ENCODE results near the gene PCA3.

DNA sequence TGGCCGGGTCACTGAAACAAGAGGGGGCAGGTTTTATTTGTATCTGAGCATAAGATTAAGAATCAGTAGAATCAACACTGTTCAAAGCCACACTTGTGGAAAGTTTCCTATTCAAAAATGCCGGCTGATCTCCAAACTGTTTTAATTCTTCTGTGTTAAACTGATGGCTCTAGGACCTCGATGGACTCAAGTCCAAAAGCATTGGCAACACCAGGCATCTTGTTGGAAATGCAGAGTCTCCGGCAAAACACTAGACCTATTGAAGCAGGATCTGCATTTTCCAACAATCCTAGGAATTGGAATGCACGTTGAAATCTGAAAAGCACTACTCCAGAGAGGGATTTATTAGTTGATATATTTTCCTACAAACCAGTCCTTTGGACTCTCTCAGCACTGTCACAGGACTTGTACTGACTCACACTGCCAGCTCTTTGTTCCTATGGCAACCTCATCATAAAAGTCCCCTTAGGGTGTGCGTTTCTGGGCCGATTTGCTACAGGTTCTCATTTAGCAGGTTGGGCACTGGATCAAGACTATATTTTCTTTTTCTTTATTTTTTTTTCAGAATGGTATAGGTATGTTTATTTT is 48.1 kb upstream of the PCA3 start:
- TF ChIP-seq, protein P1, sequence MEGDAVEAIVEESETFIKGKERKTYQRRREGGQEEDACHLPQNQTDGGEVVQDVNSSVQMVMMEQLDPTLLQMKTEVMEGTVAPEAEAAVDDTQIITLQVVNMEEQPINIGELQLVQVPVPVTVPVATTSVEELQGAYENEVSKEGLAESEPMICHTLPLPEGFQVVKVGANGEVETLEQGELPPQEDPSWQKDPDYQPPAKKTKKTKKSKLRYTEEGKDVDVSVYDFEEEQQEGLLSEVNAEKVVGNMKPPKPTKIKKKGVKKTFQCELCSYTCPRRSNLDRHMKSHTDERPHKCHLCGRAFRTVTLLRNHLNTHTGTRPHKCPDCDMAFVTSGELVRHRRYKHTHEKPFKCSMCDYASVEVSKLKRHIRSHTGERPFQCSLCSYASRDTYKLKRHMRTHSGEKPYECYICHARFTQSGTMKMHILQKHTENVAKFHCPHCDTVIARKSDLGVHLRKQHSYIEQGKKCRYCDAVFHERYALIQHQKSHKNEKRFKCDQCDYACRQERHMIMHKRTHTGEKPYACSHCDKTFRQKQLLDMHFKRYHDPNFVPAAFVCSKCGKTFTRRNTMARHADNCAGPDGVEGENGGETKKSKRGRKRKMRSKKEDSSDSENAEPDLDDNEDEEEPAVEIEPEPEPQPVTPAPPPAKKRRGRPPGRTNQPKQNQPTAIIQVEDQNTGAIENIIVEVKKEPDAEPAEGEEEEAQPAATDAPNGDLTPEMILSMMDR (IDR thresholded peaks at IDR 0.05 in 2 of 3, conservative IDR thresholded peaks at IDR 0.05 in 1 of 3; ENCODE audit: borderline replicate concordance in 1 of 3, insufficient read depth in 1 of 3, low read depth in 2 of 3, low read length in 2 of 3) = no peak
- TF ChIP-seq POLR2A (IDR thresholded peaks at IDR 0.05; ENCODE audit: borderline replicate concordance, extremely low read depth, insufficient read depth, insufficient read length) = no peak
- no peak for TF ChIP-seq SP1 (IDR thresholded peaks at IDR 0.05; ENCODE audit: low read depth)
- TF ChIP-seq EZH2 (IDR thresholded peaks at IDR 0.05) = no peak
- TF ChIP-seq TCF7L2 (IDR thresholded peaks at IDR 0.05; ENCODE audit: borderline replicate concordance, extremely low read depth, insufficient read depth, insufficient read length) = no peak
- TF ChIP-seq MAX (IDR thresholded peaks at IDR 0.05) = no peak
- no peak for TF ChIP-seq EZH2phosphoT487 (IDR thresholded peaks at IDR 0.05; ENCODE audit: borderline replicate concordance)
- TF ChIP-seq JUND (IDR thresholded peaks at IDR 0.05) = no peak
- no peak for TF ChIP-seq POLR2AphosphoS5 (IDR thresholded peaks at IDR 0.05; ENCODE audit: low read depth, low read length)
- no peak for TF ChIP-seq RAD21 (IDR thresholded peaks at IDR 0.05; ENCODE audit: low read depth)
- TF ChIP-seq, protein P2, sequence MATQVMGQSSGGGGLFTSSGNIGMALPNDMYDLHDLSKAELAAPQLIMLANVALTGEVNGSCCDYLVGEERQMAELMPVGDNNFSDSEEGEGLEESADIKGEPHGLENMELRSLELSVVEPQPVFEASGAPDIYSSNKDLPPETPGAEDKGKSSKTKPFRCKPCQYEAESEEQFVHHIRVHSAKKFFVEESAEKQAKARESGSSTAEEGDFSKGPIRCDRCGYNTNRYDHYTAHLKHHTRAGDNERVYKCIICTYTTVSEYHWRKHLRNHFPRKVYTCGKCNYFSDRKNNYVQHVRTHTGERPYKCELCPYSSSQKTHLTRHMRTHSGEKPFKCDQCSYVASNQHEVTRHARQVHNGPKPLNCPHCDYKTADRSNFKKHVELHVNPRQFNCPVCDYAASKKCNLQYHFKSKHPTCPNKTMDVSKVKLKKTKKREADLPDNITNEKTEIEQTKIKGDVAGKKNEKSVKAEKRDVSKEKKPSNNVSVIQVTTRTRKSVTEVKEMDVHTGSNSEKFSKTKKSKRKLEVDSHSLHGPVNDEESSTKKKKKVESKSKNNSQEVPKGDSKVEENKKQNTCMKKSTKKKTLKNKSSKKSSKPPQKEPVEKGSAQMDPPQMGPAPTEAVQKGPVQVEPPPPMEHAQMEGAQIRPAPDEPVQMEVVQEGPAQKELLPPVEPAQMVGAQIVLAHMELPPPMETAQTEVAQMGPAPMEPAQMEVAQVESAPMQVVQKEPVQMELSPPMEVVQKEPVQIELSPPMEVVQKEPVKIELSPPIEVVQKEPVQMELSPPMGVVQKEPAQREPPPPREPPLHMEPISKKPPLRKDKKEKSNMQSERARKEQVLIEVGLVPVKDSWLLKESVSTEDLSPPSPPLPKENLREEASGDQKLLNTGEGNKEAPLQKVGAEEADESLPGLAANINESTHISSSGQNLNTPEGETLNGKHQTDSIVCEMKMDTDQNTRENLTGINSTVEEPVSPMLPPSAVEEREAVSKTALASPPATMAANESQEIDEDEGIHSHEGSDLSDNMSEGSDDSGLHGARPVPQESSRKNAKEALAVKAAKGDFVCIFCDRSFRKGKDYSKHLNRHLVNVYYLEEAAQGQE (IDR thresholded peaks at IDR 0.05; ENCODE audit: low read depth) = no peak
